ENCODE results near the gene SYNGAP1. TPM values are rescaled to one million over a fixed set of nuclear protein-coding genes. Genes with fewer than 3 reads are reported as not detected.

The SYNGAP1 gene
- polyA plus RNA-seq, 2 of the 4 experiments (the other 2 are of a cell fraction) = 2.2 to 10.8 TPM

DNA sequence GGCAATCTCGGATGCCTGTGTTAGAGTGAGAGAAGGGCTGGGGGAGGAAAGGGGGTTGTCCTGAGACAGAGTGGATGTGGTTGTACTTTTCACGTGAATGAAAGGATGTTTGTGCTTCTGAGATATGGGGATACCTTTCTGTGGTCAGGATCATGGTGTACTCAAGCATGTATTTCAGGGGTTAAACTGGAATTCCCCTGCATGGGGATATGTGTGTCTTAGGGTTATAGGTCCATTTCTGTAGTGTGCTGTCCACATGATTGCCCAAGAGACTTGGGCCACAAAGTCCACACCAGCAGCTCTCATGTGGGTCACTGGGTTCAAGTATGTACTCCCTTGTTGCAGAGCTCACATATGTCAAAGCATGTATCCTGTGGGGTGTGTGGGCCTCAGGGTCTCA lies 10.5 kb downstream of the SYNGAP1 start:
- FAIRE-seq (no peak), DNase-seq (ENCODE audit: low read depth in 1 of 2, low spot score in 1 of 2) (no peak), ATAC-seq (no peak)
- POLR2A ChIA-PET = interaction anchor here (1.2 to 2.7 kb wide), 2 partner anchors 24 to 191 kb away, joined by 3 to 11 read pairs; partner anchors contain the start of genes ITPR3 and ZBTB9
- Histone ChIP-seq H3K9me3 (no peaks in the 10 kb centered on the region), H3K4me2 (peak overlapping the region; percentile 68), H3K27ac (peak overlapping the region in 1 of 2 experiments; percentile 80; a peak in 2 of 6 replicates), H3K4me3 (no peak overlapping the region), H3K4me1 (peaks cover 39% of the 10 kb centered on the region)
- 50% methylated on average over 2 of the region's 2 CpGs for WGBS (ENCODE audit: missing lambda C conversion rate)
- CTCF ChIA-PET = no interaction called here
- TF ChIP-seq HEYL (CRISPR knock-in tag; IDR thresholded peaks at IDR 0.05) (no peak), CHD4 (IDR thresholded peaks at IDR 0.05; ENCODE audit: borderline replicate concordance) (no peak), RARB (CRISPR knock-in tag; IDR thresholded peaks at IDR 0.05) (no peak), HOXB5 (CRISPR knock-in tag; IDR thresholded peaks at IDR 0.05) (no peak), TFCP2L1 (CRISPR knock-in tag; IDR thresholded peaks at IDR 0.05) (no peak), CEBPB (IDR thresholded peaks at IDR 0.05) (no peak), RCOR1 (IDR thresholded peaks at IDR 0.05; ENCODE audit: low read depth, low read length) (no peak), HDAC2 (IDR thresholded peaks at IDR 0.05) (no peak), NFE2L2 (conservative IDR thresholded peaks at IDR 0.05; ENCODE audit: low read length) (no peak), HOXB13 (CRISPR knock-in tag; IDR thresholded peaks at IDR 0.05; ENCODE audit: low read depth) (no peak), FOSB (CRISPR knock-in tag; IDR thresholded peaks at IDR 0.05) (no peak), BHLHE40 (IDR thresholded peaks at IDR 0.05; ENCODE audit: low read depth, low read length) (no peak), KDM5A (IDR thresholded peaks at IDR 0.05) (no peak), ZSCAN20 (CRISPR knock-in tag; IDR thresholded peaks at IDR 0.05) (no peak), POLR2AphosphoS2 (conservative IDR thresholded peaks at IDR 0.05; ENCODE audit: low read length) (no peak)
- TF ChIP-seq, protein P1, sequence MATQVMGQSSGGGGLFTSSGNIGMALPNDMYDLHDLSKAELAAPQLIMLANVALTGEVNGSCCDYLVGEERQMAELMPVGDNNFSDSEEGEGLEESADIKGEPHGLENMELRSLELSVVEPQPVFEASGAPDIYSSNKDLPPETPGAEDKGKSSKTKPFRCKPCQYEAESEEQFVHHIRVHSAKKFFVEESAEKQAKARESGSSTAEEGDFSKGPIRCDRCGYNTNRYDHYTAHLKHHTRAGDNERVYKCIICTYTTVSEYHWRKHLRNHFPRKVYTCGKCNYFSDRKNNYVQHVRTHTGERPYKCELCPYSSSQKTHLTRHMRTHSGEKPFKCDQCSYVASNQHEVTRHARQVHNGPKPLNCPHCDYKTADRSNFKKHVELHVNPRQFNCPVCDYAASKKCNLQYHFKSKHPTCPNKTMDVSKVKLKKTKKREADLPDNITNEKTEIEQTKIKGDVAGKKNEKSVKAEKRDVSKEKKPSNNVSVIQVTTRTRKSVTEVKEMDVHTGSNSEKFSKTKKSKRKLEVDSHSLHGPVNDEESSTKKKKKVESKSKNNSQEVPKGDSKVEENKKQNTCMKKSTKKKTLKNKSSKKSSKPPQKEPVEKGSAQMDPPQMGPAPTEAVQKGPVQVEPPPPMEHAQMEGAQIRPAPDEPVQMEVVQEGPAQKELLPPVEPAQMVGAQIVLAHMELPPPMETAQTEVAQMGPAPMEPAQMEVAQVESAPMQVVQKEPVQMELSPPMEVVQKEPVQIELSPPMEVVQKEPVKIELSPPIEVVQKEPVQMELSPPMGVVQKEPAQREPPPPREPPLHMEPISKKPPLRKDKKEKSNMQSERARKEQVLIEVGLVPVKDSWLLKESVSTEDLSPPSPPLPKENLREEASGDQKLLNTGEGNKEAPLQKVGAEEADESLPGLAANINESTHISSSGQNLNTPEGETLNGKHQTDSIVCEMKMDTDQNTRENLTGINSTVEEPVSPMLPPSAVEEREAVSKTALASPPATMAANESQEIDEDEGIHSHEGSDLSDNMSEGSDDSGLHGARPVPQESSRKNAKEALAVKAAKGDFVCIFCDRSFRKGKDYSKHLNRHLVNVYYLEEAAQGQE (IDR thresholded peaks at IDR 0.05) = no peak
- TF ChIP-seq, protein P2, sequence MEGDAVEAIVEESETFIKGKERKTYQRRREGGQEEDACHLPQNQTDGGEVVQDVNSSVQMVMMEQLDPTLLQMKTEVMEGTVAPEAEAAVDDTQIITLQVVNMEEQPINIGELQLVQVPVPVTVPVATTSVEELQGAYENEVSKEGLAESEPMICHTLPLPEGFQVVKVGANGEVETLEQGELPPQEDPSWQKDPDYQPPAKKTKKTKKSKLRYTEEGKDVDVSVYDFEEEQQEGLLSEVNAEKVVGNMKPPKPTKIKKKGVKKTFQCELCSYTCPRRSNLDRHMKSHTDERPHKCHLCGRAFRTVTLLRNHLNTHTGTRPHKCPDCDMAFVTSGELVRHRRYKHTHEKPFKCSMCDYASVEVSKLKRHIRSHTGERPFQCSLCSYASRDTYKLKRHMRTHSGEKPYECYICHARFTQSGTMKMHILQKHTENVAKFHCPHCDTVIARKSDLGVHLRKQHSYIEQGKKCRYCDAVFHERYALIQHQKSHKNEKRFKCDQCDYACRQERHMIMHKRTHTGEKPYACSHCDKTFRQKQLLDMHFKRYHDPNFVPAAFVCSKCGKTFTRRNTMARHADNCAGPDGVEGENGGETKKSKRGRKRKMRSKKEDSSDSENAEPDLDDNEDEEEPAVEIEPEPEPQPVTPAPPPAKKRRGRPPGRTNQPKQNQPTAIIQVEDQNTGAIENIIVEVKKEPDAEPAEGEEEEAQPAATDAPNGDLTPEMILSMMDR (IDR thresholded peaks at IDR 0.05) = no peak
- TF ChIP-seq, protein P3, sequence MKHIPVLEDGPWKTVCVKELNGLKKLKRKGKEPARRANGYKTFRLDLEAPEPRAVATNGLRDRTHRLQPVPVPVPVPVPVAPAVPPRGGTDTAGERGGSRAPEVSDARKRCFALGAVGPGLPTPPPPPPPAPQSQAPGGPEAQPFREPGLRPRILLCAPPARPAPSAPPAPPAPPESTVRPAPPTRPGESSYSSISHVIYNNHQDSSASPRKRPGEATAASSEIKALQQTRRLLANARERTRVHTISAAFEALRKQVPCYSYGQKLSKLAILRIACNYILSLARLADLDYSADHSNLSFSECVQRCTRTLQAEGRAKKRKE (CRISPR knock-in tag; IDR thresholded peaks at IDR 0.05; ENCODE audit: low read depth) = no peak
- TF ChIP-seq, protein P4, sequence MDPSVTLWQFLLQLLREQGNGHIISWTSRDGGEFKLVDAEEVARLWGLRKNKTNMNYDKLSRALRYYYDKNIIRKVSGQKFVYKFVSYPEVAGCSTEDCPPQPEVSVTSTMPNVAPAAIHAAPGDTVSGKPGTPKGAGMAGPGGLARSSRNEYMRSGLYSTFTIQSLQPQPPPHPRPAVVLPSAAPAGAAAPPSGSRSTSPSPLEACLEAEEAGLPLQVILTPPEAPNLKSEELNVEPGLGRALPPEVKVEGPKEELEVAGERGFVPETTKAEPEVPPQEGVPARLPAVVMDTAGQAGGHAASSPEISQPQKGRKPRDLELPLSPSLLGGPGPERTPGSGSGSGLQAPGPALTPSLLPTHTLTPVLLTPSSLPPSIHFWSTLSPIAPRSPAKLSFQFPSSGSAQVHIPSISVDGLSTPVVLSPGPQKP (IDR thresholded peaks at IDR 0.05; ENCODE audit: low read depth, low read length) = no peak
